GM18526 (cell line): Measurements from ENCODE around the gene SH3PXD2A.

Source experiments
- POLR2A ChIP-seq: IDR thresholded peaks from 3 replicates; pipeline ENCODE4 v1.6.1; 2011; ENCODE audit not compliant: insufficient read length; ENCODE audit errors: extremely low read depth

Gene SH3PXD2A

GRCh38 chr10:103575416-103576075 lies 279.8 kb downstream of the SH3PXD2A start:
- TF ChIP-seq POLR2A = no peak

- no peak for TF ChIP-seq POLR2A
Measured at GRCh38 chr10:103574097-103575061, 281.0 kb downstream of the SH3PXD2A start.

- TF ChIP-seq POLR2A = no peak
Measured at GRCh38 chr10:103573205-103573487, 282.2 kb downstream of the SH3PXD2A start.

- TF ChIP-seq POLR2A = no peak
Measured at GRCh38 chr10:103572347-103573204, 282.8 kb downstream of the SH3PXD2A start.

- TF ChIP-seq POLR2A = no peak
Measured at GRCh38 chr10:103571656-103571975, 283.8 kb downstream of the SH3PXD2A start.

GRCh38 chr10:103570844-103571655 lies 284.3 kb downstream of the SH3PXD2A start:
- no peak for TF ChIP-seq POLR2A

- TF ChIP-seq POLR2A = no peak
Measured at GRCh38 chr10:103569896-103570295, 285.5 kb downstream of the SH3PXD2A start.

GRCh38 chr10:103568505-103568904 lies 286.9 kb downstream of the SH3PXD2A start:
- no peak for TF ChIP-seq POLR2A

GRCh38 chr10:103566536-103566935 lies 288.8 kb downstream of the SH3PXD2A start:
- TF ChIP-seq POLR2A = no peak

GRCh38 chr10:103564776-103565520 lies 290.4 kb downstream of the SH3PXD2A start:
- TF ChIP-seq POLR2A = no peak

- TF ChIP-seq POLR2A = no peak
Measured at GRCh38 chr10:103564116-103564501, 291.3 kb downstream of the SH3PXD2A start.

GRCh38 chr10:103563231-103564115 lies 291.9 kb downstream of the SH3PXD2A start:
- TF ChIP-seq POLR2A = no peak

- TF ChIP-seq POLR2A = no peak
Measured at GRCh38 chr10:103562383-103562782, 293.0 kb downstream of the SH3PXD2A start.
